Thyroid gland (tissue), 4 donors: ENCODE measurements around the gene KAZN. TPM values are rescaled to one million over a fixed set of nuclear protein-coding genes. Genes with fewer than 3 reads are reported as not detected.

Experiments used
- DNase-seq, 2 donors: peaks; one replicate each; pipeline ENCODE4 v3.0.0-alpha.2; 2019
- H3K27ac ChIP-seq, 3 donors: fragments of 200-600 bp; sonication (generic); 1 replicate in 2 of 3; 2 replicates in 1 of 3; pipeline ENCODE4 v1.5.1; 2016 to 2019; ENCODE audit warnings: mild to moderate bottlenecking in 1 of 3, moderate library complexity in 1 of 3
- H3K27me3 ChIP-seq: fragments of 200-600 bp; sonication (generic); one replicate; pipeline ENCODE4 v1.5.1; 2019
- H3K36me3 ChIP-seq, 2 donors: fragments of 200-600 bp; sonication (generic); one replicate each; pipeline ENCODE4 v1.5.1; 2016 to 2019
- H3K4me1 ChIP-seq, 2 donors: fragments of 200-600 bp; sonication (generic); one replicate each; pipeline ENCODE4 v1.5.1; 2017 to 2019
- H3K4me3 ChIP-seq, 3 donors: fragments of 200-600 bp; sonication (generic); replicated peaks in 1 of 3; 1 replicate in 2 of 3; 2 replicates in 1 of 3; pipeline ENCODE4 v1.5.1; 2016; ENCODE audit warnings: mild to moderate bottlenecking in 1 of 3
- H3K9me3 ChIP-seq: fragments of 200-600 bp; sonication (generic); one replicate; pipeline ENCODE4 v1.5.1; 2017
- CTCF ChIP-seq, 6 experiments: fragments of 200-600 bp in 3 of 6; fragments of 450-650 bp in 3 of 6; sonication (generic) in 3 of 6; IDR thresholded peaks; one replicate each; pipeline ENCODE4 v1.5.1; 2016 to 2019; ENCODE audit warnings: antibody characterized with exemption in 6 of 6, mild to moderate bottlenecking in 2 of 6, inconsistent platforms in 1 of 6, moderate library complexity in 1 of 6
- POLR2A ChIP-seq, 2 donors: fragments of 450-650 bp; IDR thresholded peaks; one replicate each; pipeline ENCODE4 v1.6.1; 2017; ENCODE audit warnings: antibody characterized with exemption in 2 of 2, mild to moderate bottlenecking in 2 of 2, moderate library complexity in 1 of 2
- WGBS, 2 donors: methylation state at CpG; one replicate each; pipeline ENCODE4 v1.1.5; 2017; 5-methylcytosine and 5-hydroxymethylcytosine counted together
- intact Hi-C: fragments of 100-400 bp; cut with DNase I; formaldehyde crosslinking; loops from one replicate; pipeline ENCODE4 v1.15.1; 2023
- total RNA-seq, 4 donors: library from RNA; depleted of rRNA; stranded (reverse); fragments of >200 nt; gene quantifications; one replicate each; pipeline ENCODE4 v1.2.3, GENCODE V29; 2016

The KAZN gene
- total RNA-seq, 4 donors from 2014 or later: 14.8 to 28.6 (median 18.2) TPM

GRCh38 chr1:15048437-15048980 is 450.0 kb downstream of the KAZN start:
- intact Hi-C loops: loop anchor here (5.0 kb wide), 1 partner anchor 936 kb away; no protein-coding TSS in a partner anchor
- Histone ChIP-seq H3K27me3 (no peaks in the 10 kb centered on the region), H3K4me3 (no peak overlapping the region), H3K36me3 (no peaks in the 10 kb centered on the region), H3K27ac (no peak overlapping the region), H3K9me3 (no peaks in the 10 kb centered on the region), H3K4me1 (peaks cover 3 to 7% of the 10 kb centered on the region in 2 donors)
- DNase-seq: no peak
- 60 to 80% methylated on average over 27 to 28 of the region's 35 CpGs for WGBS, 2 donors
- TF ChIP-seq CTCF (IDR thresholded peaks at IDR 0.05): no peak
- TF ChIP-seq POLR2A (IDR thresholded peaks at IDR 0.05): no peak

GRCh38 chr1:15049067-15049466 is 450.6 kb downstream of the KAZN start:
- TF ChIP-seq POLR2A (IDR thresholded peaks at IDR 0.05) (no peak), CTCF (IDR thresholded peaks at IDR 0.05) (no peak)
- Histone ChIP-seq H3K9me3 (no peaks in the 10 kb centered on the region), H3K4me1 (peaks cover 3 to 7% of the 10 kb centered on the region in 2 donors), H3K27ac (no peak overlapping the region), H3K4me3 (no peak overlapping the region), H3K27me3 (no peaks in the 10 kb centered on the region), H3K36me3 (no peaks in the 10 kb centered on the region)
- DNase-seq: no peak
- 92 to 93% methylated on average over 13 of the region's 13 CpGs for WGBS, 2 donors
- intact Hi-C loops: loop anchor here (5.0 kb wide), 1 partner anchor 937 kb away; no protein-coding TSS in a partner anchor

- H3K36me3 ChIP-seq: peaks cover 3 to 4% of the 10 kb centered on the region in 2 donors
- WGBS, 2 donors: 84 to 89% methylated on average over 8 of the region's 8 CpGs
- intact Hi-C loops: no loop called here
Measured at GRCh38 chr1:15051882-15052528, 453.5 kb downstream of the KAZN start.

GRCh38 chr1:15053153-15053552 is 454.7 kb downstream of the KAZN start:
- Histone ChIP-seq H3K9me3 (no peaks in the 10 kb centered on the region), H3K36me3 (peaks cover 3 to 4% of the 10 kb centered on the region in 2 donors), H3K4me1 (no peaks in the 10 kb centered on the region), H3K27me3 (no peaks in the 10 kb centered on the region), H3K4me3 (no peak overlapping the region), H3K27ac (no peak overlapping the region)
- DNase-seq: no peak
- TF ChIP-seq CTCF (IDR thresholded peaks at IDR 0.05) (no peak), POLR2A (IDR thresholded peaks at IDR 0.05) (no peak)
- 85 to 94% methylated on average over 7 to 9 of the region's 9 CpGs for WGBS, 2 donors
- intact Hi-C loops: no loop called here

More at GRCh38 chr1:15051882-15052528, 453.5 kb downstream of the KAZN start:
- Histone ChIP-seq H3K27ac (no peak overlapping the region), H3K4me1 (no peaks in the 10 kb centered on the region), H3K9me3 (no peaks in the 10 kb centered on the region), H3K4me3 (no peak overlapping the region), H3K27me3 (no peaks in the 10 kb centered on the region)
- no peak for TF ChIP-seq CTCF (IDR thresholded peaks at IDR 0.05)
- TF ChIP-seq POLR2A (IDR thresholded peaks at IDR 0.05): no peak
- no peak for DNase-seq

GRCh38 chr1:15055736-15056415 is 457.4 kb downstream of the KAZN start:
- no peak for TF ChIP-seq CTCF (IDR thresholded peaks at IDR 0.05)
- no peak for TF ChIP-seq POLR2A (IDR thresholded peaks at IDR 0.05)
- 95 to 96% methylated on average over 15 to 29 of the region's 29 CpGs for WGBS, 2 donors
- intact Hi-C loops: no loop called here
- H3K4me3 ChIP-seq: no peak overlapping the region
- no peak for DNase-seq
- no peaks in the 10 kb centered on the region for H3K27me3 ChIP-seq
- H3K9me3 ChIP-seq: no peaks in the 10 kb centered on the region
- H3K36me3 ChIP-seq: peaks cover 6 to 11% of the 10 kb centered on the region in 2 donors
- no peak overlapping the region for H3K27ac ChIP-seq
- no peaks in the 10 kb centered on the region for H3K4me1 ChIP-seq
